Gastrocnemius medialis (tissue), 4 donors: ENCODE data around the gene FRMPD4. TPM values are rescaled to one million over a fixed set of nuclear protein-coding genes. Genes with fewer than 3 reads are reported as not detected.

ENCODE experiments used
- ATAC-seq, 2 donors: fragments of 150-250 bp; one replicate each; pipeline ENCODE4 v1.9.1; 2016
- DNase-seq, 2 donors: peaks; one replicate each; pipeline ENCODE4 v3.0.0-alpha.2; 2019
- H3K27ac ChIP-seq, 4 donors: fragments of 200-600 bp; sonication (generic); 1 replicate in 1 of 4; 2 replicates in 3 of 4; pipeline ENCODE4 v1.5.1; 2016 to 2018; ENCODE audit warnings: mild to moderate bottlenecking in 2 of 4, moderate library complexity in 1 of 4
- H3K27me3 ChIP-seq, 3 donors: fragments of 200-600 bp; sonication (generic) in 2 of 3; 1 replicate in 1 of 3; 2 replicates in 2 of 3; pipeline versions ENCODE4 v1.5.1 to v1.6.0; 2016 to 2019; ENCODE audit warnings: mild to moderate bottlenecking in 1 of 3, moderate library complexity in 1 of 3
- H3K36me3 ChIP-seq, 2 donors: fragments of 200-600 bp; sonication (generic) in 1 of 2; one replicate each; pipeline ENCODE4 v1.5.1; 2017 to 2018
- H3K4me1 ChIP-seq, 2 donors: fragments of 200-600 bp; sonication (generic) in 1 of 2; one replicate each; pipeline ENCODE4 v1.5.1; 2016 to 2017; ENCODE audit warnings: mild to moderate bottlenecking in 2 of 2
- H3K4me3 ChIP-seq, 4 donors: fragments of 200-600 bp; sonication (generic) in 3 of 4; 1 replicate in 1 of 4; 2 replicates in 3 of 4; pipeline ENCODE4 v1.5.1; 2016 to 2019; ENCODE audit warnings: mild to moderate bottlenecking in 2 of 4
- H3K9me3 ChIP-seq, 3 donors: fragments of 200-600 bp; sonication (generic) in 2 of 3; 1 replicate in 1 of 3; 2 replicates in 2 of 3; pipeline ENCODE4 v1.5.1; 2016 to 2019
- POLR2A ChIP-seq, 2 donors: fragments of 450-650 bp; IDR thresholded peaks; one replicate each; pipeline ENCODE4 v1.6.1; 2017; ENCODE audit warnings: antibody characterized with exemption in 2 of 2, mild to moderate bottlenecking in 2 of 2, moderate library complexity in 2 of 2
- in situ Hi-C, 4 donors: fragments of 200-750 bp; cut with MboI; loops; one replicate each; pipeline versions ENCODE4 v1.15.0 to v1.8.0; 2017; ENCODE audit warnings: low sequenced_read_pairs in 4 of 4
- intact Hi-C: fragments of 100-400 bp; cut with DNase I; formaldehyde crosslinking; loops from one replicate; pipeline ENCODE4 v1.15.1; 2023; ENCODE audit warnings: low total_unique reads
- total RNA-seq, 4 donors: library from RNA; depleted of rRNA; stranded (reverse); fragments of >200 nt; gene quantifications; one replicate each; pipeline versions ENCODE4 v1.1.0 to v1.2.3, GENCODE V29; 2016
- TF ChIP-seq, protein P1 (sequence below), 5 experiments: fragments of 450-650 bp in 3 of 5; fragments of 200-600 bp in 2 of 5; sonication (generic) in 2 of 5; IDR thresholded peaks in 4 of 5; conservative IDR thresholded peaks in 1 of 5; 1 replicate in 4 of 5; 2 replicates in 1 of 5; pipeline ENCODE4 v1.5.1; 2016 to 2019; ENCODE audit warnings: antibody characterized with exemption in 5 of 5, mild to moderate bottlenecking in 3 of 5, moderate library complexity in 3 of 5

FRMPD4 gene
- total RNA-seq, 4 donors from 2014 or later, result 0.02 TPM; not detected in 3

GRCh38 chrX:12446342-12447075 lies 308.2 kb downstream of the FRMPD4 start:
- TF ChIP-seq, protein P1, sequence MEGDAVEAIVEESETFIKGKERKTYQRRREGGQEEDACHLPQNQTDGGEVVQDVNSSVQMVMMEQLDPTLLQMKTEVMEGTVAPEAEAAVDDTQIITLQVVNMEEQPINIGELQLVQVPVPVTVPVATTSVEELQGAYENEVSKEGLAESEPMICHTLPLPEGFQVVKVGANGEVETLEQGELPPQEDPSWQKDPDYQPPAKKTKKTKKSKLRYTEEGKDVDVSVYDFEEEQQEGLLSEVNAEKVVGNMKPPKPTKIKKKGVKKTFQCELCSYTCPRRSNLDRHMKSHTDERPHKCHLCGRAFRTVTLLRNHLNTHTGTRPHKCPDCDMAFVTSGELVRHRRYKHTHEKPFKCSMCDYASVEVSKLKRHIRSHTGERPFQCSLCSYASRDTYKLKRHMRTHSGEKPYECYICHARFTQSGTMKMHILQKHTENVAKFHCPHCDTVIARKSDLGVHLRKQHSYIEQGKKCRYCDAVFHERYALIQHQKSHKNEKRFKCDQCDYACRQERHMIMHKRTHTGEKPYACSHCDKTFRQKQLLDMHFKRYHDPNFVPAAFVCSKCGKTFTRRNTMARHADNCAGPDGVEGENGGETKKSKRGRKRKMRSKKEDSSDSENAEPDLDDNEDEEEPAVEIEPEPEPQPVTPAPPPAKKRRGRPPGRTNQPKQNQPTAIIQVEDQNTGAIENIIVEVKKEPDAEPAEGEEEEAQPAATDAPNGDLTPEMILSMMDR (IDR thresholded peaks at IDR 0.05 in 4 of 5, conservative IDR thresholded peaks at IDR 0.05 in 1 of 5), result no peak
- no peak for TF ChIP-seq POLR2A (IDR thresholded peaks at IDR 0.05)
- no peak overlapping the region for H3K4me3 ChIP-seq
- no peaks in the 10 kb centered on the region for H3K27me3 ChIP-seq
- no peaks in the 10 kb centered on the region for H3K9me3 ChIP-seq
- in situ Hi-C loops, result no loop called here
- H3K4me1 ChIP-seq, result no peaks in the 10 kb centered on the region
- no peak overlapping the region for H3K27ac ChIP-seq
- intact Hi-C loops, result no loop called here
- no peaks in the 10 kb centered on the region for H3K36me3 ChIP-seq
- no peak for DNase-seq
- no peak for ATAC-seq

DNA sequence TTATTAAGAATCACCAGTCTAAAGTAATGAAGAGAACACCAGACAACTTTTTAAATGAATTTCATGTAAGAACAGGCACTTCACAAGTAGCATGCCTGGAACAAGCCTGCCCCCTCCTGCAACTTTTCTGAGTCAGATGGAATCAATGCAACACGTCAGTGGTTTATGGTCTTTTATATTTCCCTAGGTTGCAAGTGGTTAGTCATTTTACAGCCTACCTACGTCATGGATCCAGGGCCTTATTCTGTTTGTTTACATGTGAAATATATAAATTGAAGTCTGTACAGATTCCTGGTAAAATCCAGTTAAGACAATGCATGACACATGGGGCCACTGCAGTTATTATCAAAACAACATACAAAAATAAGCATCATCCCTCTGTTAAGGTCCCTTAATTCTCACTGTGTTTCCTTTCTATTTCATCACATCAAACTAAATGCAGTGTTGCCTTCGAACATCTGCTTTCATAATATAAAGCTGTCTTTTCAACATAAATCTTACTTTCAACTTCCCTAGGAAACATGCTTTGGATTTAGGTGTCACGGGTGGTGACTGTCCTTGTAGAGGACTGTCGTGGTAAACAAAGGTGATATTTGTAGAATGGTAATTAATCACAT lies 309.3 kb downstream of the FRMPD4 start:
- no peak for TF ChIP-seq POLR2A (IDR thresholded peaks at IDR 0.05)
- TF ChIP-seq, protein P1 (IDR thresholded peaks at IDR 0.05 in 4 of 5, conservative IDR thresholded peaks at IDR 0.05 in 1 of 5), result no peak
- no peaks in the 10 kb centered on the region for H3K36me3 ChIP-seq
- no peaks in the 10 kb centered on the region for H3K27me3 ChIP-seq
- DNase-seq (no peak), ATAC-seq (no peak)
- intact Hi-C loops (no loop called here), in situ Hi-C loops (no loop called here)
- H3K4me3 ChIP-seq, result no peak overlapping the region
- no peaks in the 10 kb centered on the region for H3K4me1 ChIP-seq
- no peaks in the 10 kb centered on the region for H3K9me3 ChIP-seq
- H3K27ac ChIP-seq, result no peak overlapping the region

DNA sequence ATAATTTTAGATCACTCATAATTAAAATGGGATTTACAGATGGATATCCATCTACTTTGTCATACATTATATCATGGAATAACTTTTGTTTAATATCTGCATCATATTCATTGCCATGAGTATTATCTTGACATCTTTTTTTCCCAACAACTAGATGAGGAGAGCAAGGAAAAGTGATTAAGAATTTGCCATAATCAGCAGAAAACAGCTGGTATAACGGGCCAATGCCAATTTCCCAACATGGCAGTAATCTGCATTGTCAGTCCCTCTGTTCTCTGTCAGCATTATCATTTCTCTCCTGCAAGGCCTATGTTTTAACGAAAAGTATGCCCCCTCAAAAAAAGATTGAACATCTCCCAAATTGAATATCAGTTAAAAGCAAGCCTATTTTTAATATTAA lies 314.0 kb downstream of the FRMPD4 start:
- in situ Hi-C loops (no loop called here), intact Hi-C loops (no loop called here)
- ATAC-seq, result no peak

DNA sequence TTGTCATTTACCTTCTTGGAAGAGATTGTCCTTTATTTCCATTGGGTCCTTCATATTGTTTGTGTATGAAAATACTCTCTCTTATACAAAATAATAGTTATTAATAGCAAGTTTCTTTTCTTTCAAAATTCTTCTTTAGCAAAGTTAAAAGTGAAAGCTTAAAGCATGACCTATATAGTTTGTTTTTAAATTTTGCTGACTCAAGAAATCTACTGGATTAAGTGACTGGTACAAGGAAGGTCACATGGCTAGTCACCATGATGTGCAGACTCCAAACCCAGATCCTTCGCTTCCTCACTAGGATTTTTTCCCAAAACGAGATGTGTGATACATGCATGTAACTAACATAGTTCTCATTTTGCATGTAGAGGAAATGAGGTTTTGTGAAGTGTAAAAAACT lies 322.7 kb downstream of the FRMPD4 start:
- TF ChIP-seq, protein P1 (IDR thresholded peaks at IDR 0.05 in 4 of 5, conservative IDR thresholded peaks at IDR 0.05 in 1 of 5), result no peak
- TF ChIP-seq POLR2A (IDR thresholded peaks at IDR 0.05), result no peak
- no peaks in the 10 kb centered on the region for H3K4me1 ChIP-seq

More for the DNA sequence above, 314.0 kb downstream of the FRMPD4 start:
- no peak for DNase-seq
- Histone ChIP-seq H3K27me3 (no peaks in the 10 kb centered on the region), H3K27ac (no peak overlapping the region), H3K4me3 (no peak overlapping the region), H3K9me3 (no peaks in the 10 kb centered on the region), H3K36me3 (no peaks in the 10 kb centered on the region), H3K4me1 (no peaks in the 10 kb centered on the region)
- TF ChIP-seq, protein P1 (IDR thresholded peaks at IDR 0.05 in 4 of 5, conservative IDR thresholded peaks at IDR 0.05 in 1 of 5), result no peak
- TF ChIP-seq POLR2A (IDR thresholded peaks at IDR 0.05), result no peak

More for the DNA sequence above, 322.7 kb downstream of the FRMPD4 start:
- intact Hi-C loops, result no loop called here
- Histone ChIP-seq H3K36me3 (no peaks in the 10 kb centered on the region), H3K27ac (no peak overlapping the region), H3K4me3 (no peak overlapping the region), H3K9me3 (no peaks in the 10 kb centered on the region), H3K27me3 (no peaks in the 10 kb centered on the region)
- in situ Hi-C loops, result no loop called here
- no peak for DNase-seq
- no peak for ATAC-seq
